H1 (cell line): ENCODE measurements around the gene KRT17.

Source experiments
- CBX8 ChIP-seq: fragments of 300-800, 300-1000 bp; sonication (generic); IDR thresholded peaks from 2 replicates; pipeline ENCODE4 v1.7.1; 2016; ENCODE audit warnings: low read depth, low read length, borderline replicate concordance
- JUND ChIP-seq: IDR thresholded peaks from 2 replicates; pipeline ENCODE4 v1.6.1; 2011; ENCODE audit warnings: mild to moderate bottlenecking, improper control_type of control experiment, low read length
- RAD21 ChIP-seq, 2 experiments: IDR thresholded peaks in 1 of 2; conservative IDR thresholded peaks in 1 of 2; 2 replicates each; pipeline ENCODE4 v1.6.1; 2011; ENCODE audit warnings: low read depth in 2 of 2, low read length in 2 of 2, improper control_type of control experiment in 1 of 2, inconsistent platforms in 1 of 2, mild to moderate bottlenecking in 1 of 2, moderate library complexity in 1 of 2
- TAF7 ChIP-seq: optimal IDR thresholded peaks from 2 replicates; pipeline ENCODE3; 2011; ENCODE audit warnings: low read depth, mild to moderate bottlenecking, inconsistent platforms, low read length, moderate library complexity, borderline replicate concordance
- YY1 ChIP-seq: IDR thresholded peaks from 2 replicates; pipeline ENCODE4 v1.6.1; 2011; ENCODE audit warnings: low read depth, mild to moderate bottlenecking, low read length
- TF ChIP-seq, protein P1 (sequence below), 3 experiments: IDR thresholded peaks; 1 replicate in 2 of 3; 2 replicates in 1 of 3; pipeline versions ENCODE4 v1.5.1 to v1.6.1; 2011; ENCODE audit warnings: low read length in 3 of 3, mild to moderate bottlenecking in 3 of 3, inconsistent platforms in 2 of 3, low read depth in 1 of 3, moderate library complexity in 1 of 3; ENCODE audit not compliant: insufficient read depth in 1 of 3; ENCODE audit errors: control extremely low read depth in 1 of 3

- TF ChIP-seq, protein P1, sequence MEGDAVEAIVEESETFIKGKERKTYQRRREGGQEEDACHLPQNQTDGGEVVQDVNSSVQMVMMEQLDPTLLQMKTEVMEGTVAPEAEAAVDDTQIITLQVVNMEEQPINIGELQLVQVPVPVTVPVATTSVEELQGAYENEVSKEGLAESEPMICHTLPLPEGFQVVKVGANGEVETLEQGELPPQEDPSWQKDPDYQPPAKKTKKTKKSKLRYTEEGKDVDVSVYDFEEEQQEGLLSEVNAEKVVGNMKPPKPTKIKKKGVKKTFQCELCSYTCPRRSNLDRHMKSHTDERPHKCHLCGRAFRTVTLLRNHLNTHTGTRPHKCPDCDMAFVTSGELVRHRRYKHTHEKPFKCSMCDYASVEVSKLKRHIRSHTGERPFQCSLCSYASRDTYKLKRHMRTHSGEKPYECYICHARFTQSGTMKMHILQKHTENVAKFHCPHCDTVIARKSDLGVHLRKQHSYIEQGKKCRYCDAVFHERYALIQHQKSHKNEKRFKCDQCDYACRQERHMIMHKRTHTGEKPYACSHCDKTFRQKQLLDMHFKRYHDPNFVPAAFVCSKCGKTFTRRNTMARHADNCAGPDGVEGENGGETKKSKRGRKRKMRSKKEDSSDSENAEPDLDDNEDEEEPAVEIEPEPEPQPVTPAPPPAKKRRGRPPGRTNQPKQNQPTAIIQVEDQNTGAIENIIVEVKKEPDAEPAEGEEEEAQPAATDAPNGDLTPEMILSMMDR (IDR thresholded peaks at IDR 0.05; ENCODE audit: control extremely low read depth in 1 of 3, insufficient read depth in 1 of 3, low read depth in 1 of 3, low read length in 3 of 3) = no peak
- TF ChIP-seq JUND = no peak
- TF ChIP-seq RAD21 (IDR thresholded peaks at IDR 0.05 in 1 of 2, conservative IDR thresholded peaks at IDR 0.05 in 1 of 2; ENCODE audit: low read depth in 2 of 2, low read length in 2 of 2) = no peak
- no peak for TF ChIP-seq CBX8
- no peak for TF ChIP-seq TAF7
- TF ChIP-seq YY1 = no peak
These were observed 40.5 kb upstream of the KRT17 start for GRCh38 chr17:41664587-41665565.
